Activated T-helper 1 cell treated with anti-CD3 and anti-CD28 coated beads, Interleukin-12 subunit alpha, Interleukin-12 subunit beta, Interleukin-2, Interleukin-4 antibody, amounts not matched to agents 30 ng/mL and 10 ng/mL and 1 ng/mL, durations not matched to agents 14 hours and 24 hours and 36 hours (primary cell): ENCODE measurements around the gene LCNL1. TPM values are rescaled to one million over a fixed set of nuclear protein-coding genes. Genes with fewer than 3 reads are reported as not detected.

Source experiments
- DNase-seq: peaks from one replicate; pipeline ENCODE4 v3.0.0; 2021; ENCODE audit warnings: low spot score
- H3K27ac Mint-ChIP-seq: one replicate; pipeline ENCODE4 v1.8.0; 2021; ENCODE audit warnings: mild to moderate bottlenecking, mixed read lengths
- H3K27me3 Mint-ChIP-seq: one replicate; pipeline ENCODE4 v1.8.0; 2022; ENCODE audit warnings: mild to moderate bottlenecking, moderate library complexity, mixed read lengths; ENCODE audit not compliant: insufficient read depth
- H3K36me3 Mint-ChIP-seq: one replicate; pipeline ENCODE4 v1.8.0; 2021; ENCODE audit warnings: low read depth, mixed read lengths
- H3K4me1 Mint-ChIP-seq: one replicate; pipeline ENCODE4 v1.8.0; 2021; ENCODE audit warnings: low read depth, mixed read lengths
- H3K4me3 Mint-ChIP-seq: one replicate; pipeline ENCODE4 v1.8.0; 2021; ENCODE audit warnings: mild to moderate bottlenecking, moderate library complexity, mixed read lengths
- H3K9me3 Mint-ChIP-seq: one replicate; pipeline ENCODE4 v1.8.0; 2021; ENCODE audit warnings: mixed read lengths
- intact Hi-C: fragments of 100-400 bp; cut with micrococcal nuclease; formaldehyde crosslinking; loops from one replicate; pipeline ENCODE4 v1.15.1; 2024
- total RNA-seq: library from RNA; stranded (reverse); gene quantifications from 2 replicates; pipeline ENCODE4 v1.2.3, GENCODE V29; 2022

The LCNL1 gene
- total RNA-seq, 1 donor from 2014 or later: not detected

GRCh38 chr9:136968333-136969127 is 14.3 kb upstream of the LCNL1 start:
- intact Hi-C loops: no loop called here
- H3K36me3 Mint-ChIP-seq: no peaks in the 10 kb centered on the region

DNA sequence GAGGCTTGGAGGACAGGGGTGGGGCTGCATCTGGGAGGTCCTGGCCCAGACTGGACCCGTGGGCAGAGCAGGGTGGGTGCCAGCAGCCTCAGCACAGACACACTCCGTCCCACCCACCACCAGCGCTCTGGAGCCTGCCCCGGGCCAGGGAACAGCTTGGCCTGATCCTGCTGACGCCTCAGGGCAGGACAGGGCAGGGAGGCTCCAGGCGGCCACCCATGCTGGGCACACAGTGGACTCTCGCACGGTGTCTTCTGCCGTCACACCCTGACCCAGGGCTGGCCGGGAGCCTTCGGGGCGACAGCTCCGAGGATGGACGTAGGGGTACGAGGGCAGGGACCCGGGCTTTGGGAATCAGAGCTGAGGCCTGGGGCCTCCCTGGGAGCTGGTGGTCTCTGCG is 13.6 kb upstream of the LCNL1 start:
- Mint-ChIP-seq H3K9me3 (no peaks in the 10 kb centered on the region), H3K27me3 (peaks cover 5% of the 10 kb centered on the region), H3K4me3 (no peak overlapping the region), H3K36me3 (no peaks in the 10 kb centered on the region), H3K4me1 (peaks cover 15% of the 10 kb centered on the region), H3K27ac (no peak overlapping the region)
- intact Hi-C loops: no loop called here
- DNase-seq: no peak

More at GRCh38 chr9:136968333-136969127, 14.3 kb upstream of the LCNL1 start:
- no peak overlapping the region for H3K27ac Mint-ChIP-seq
- no peak overlapping the region for H3K4me3 Mint-ChIP-seq
- no peaks in the 10 kb centered on the region for H3K9me3 Mint-ChIP-seq
- peaks cover 5% of the 10 kb centered on the region for H3K27me3 Mint-ChIP-seq
- DNase-seq: no peak
- H3K4me1 Mint-ChIP-seq: peaks cover 15% of the 10 kb centered on the region

DNA sequence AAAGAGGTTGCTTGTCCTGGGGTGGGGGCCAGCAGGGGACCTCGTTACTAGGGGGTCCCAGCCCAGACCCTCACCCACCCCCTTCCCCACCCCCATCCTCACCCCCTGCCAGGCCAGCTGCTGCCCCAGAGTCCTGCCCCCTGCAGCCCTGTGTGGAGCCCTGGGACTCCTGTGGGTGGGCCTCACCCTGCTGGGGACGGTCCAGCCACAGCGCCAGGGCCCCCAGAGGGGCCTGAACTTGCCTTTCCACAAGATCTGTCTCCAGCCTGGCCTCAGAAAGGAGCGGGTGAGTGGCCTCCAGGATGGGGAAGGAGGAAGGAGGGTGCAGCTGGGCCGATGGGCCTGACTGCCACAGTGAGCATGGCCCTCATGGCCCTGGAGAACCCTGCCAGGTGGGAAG is 13.0 kb upstream of the LCNL1 start:
- H3K4me1 Mint-ChIP-seq: peaks cover 12% of the 10 kb centered on the region
- DNase-seq: no peak
- intact Hi-C loops: no loop called here
- peaks cover 5% of the 10 kb centered on the region for H3K27me3 Mint-ChIP-seq
- H3K27ac Mint-ChIP-seq: no peak overlapping the region
- H3K9me3 Mint-ChIP-seq: no peaks in the 10 kb centered on the region
- no peaks in the 10 kb centered on the region for H3K36me3 Mint-ChIP-seq
- H3K4me3 Mint-ChIP-seq: no peak overlapping the region

DNA sequence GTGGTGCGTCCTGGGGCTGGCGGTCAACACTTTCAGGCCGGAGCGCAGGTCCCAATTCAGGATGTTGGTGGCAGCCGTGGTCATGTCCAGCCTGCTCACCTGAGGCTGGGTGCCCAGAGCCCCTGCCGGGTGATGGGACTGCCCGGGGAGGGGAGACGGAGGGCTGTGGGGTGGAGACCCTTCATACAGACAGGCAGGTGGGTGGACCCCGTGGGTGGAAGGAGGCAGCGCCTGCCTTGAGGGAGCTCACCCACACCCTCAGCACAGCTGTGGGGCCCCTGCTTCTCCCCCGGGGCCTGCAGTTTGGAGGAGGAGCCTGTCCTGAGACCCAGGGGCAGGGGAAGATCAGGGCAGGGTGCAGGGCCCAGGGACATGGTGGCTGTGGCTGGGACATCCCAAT is 12.4 kb upstream of the LCNL1 start:
- no peak overlapping the region for H3K4me3 Mint-ChIP-seq
- intact Hi-C loops: no loop called here
- no peaks in the 10 kb centered on the region for H3K36me3 Mint-ChIP-seq
- H3K27me3 Mint-ChIP-seq: peaks cover 10% of the 10 kb centered on the region
- H3K27ac Mint-ChIP-seq: no peak overlapping the region
- DNase-seq: no peak
- no peaks in the 10 kb centered on the region for H3K9me3 Mint-ChIP-seq
- H3K4me1 Mint-ChIP-seq: peaks cover 14% of the 10 kb centered on the region

DNA sequence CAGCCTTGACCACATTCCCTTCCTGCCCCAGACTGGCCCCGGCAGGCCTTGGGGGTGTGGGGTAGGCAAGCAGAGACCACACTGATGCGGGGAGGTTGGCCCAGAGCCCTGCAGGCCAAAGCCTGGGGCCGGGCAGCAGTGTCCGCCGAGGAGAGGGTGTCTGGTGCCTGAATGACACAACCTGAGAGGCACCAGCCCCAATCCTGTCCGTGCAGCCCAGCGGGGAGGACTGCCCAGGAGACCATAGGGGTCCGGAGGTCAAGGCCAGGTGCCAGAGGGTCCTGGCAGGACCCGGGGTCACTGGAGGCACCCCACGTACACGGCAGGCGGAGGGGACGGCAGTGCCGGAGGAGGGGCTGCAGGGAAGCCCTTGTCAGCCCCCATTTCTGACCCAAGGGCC is 11.0 kb upstream of the LCNL1 start:
- DNase-seq: no peak
- intact Hi-C loops: no loop called here
- no peak overlapping the region for H3K27ac Mint-ChIP-seq
- H3K4me3 Mint-ChIP-seq: no peak overlapping the region
- peaks cover 6% of the 10 kb centered on the region for H3K4me1 Mint-ChIP-seq
- no peaks in the 10 kb centered on the region for H3K9me3 Mint-ChIP-seq
- peaks cover 15% of the 10 kb centered on the region for H3K27me3 Mint-ChIP-seq
- H3K36me3 Mint-ChIP-seq: no peaks in the 10 kb centered on the region

GRCh38 chr9:136972335-136972734 is 10.5 kb upstream of the LCNL1 start:
- no peaks in the 10 kb centered on the region for H3K36me3 Mint-ChIP-seq
- H3K9me3 Mint-ChIP-seq: no peaks in the 10 kb centered on the region
- no peak overlapping the region for H3K27ac Mint-ChIP-seq
- peaks cover 6% of the 10 kb centered on the region for H3K4me1 Mint-ChIP-seq
- H3K27me3 Mint-ChIP-seq: peaks cover 10% of the 10 kb centered on the region
- DNase-seq: no peak
- intact Hi-C loops: no loop called here
- H3K4me3 Mint-ChIP-seq: no peak overlapping the region

DNA sequence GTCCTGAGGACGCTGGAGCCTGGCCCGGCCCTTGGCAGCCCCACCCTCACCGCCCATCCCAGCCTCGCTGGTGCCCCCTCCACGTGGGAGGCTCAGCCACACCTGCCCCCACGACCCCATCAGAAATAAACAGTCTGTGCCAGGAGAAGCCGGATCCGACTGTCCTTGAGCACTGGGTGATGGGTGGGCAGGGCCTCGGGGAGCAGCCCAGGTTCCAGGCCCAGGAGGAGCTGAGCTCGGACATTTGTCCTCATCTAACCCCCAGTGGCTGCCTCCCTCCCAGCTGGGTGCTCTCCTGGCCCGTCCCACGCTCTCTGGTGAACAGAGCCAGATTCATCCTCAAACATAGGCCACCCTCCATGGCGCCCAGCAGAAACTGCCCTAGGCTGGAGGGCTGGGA is 10.1 kb upstream of the LCNL1 start:
- Mint-ChIP-seq H3K27ac (no peak overlapping the region), H3K4me3 (no peak overlapping the region), H3K36me3 (no peaks in the 10 kb centered on the region), H3K4me1 (peaks cover 6% of the 10 kb centered on the region), H3K9me3 (no peaks in the 10 kb centered on the region), H3K27me3 (peaks cover 9% of the 10 kb centered on the region)
- intact Hi-C loops: no loop called here
- DNase-seq: no peak

DNA sequence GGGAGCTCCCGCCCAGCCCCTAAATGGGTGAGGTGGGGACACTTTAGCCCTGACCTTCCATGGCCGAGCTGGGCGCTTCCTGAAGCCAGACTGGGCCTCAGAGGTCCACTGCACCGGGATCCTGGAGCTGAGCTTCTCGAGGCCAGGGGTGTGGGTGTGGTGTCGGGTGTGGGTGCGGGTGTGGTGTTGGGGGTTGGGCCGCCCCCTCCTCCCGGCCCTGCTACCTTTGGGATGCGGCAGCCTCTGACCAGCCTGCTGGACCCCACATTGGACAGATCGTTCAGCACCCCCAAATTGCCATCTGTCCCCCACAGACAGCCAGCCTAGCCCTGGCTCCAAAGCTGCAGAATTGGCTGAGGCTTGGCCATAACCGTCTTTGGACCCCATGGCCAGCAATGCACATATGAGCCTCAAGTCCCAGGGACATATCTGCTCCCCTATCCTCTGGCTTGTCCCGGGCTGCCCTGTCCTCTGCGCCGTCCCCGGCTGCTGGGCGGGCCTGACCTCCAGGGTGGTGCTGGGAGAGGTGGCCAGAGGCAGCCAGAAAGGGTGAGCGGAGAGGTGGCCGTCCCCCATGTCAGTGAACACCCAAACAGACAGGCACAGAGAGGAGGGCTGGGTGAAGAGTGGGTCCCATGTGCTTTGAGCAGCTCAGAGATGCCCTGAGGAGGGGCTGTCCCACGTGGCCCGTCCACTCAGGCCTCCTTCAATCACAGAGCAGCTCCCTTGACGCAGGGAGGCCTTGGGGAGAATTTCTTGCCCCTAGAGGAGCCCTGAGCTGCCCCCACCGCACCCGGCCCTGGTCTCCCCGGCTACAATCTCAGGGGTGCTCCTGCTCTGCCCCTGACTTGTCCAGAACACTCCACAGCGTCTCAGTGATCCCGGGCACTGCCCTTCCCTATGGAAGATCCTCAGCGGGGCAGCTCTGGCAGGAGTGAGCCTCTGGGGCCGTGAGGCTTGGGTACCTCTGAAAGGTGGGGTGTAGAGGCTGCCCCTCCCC is 8.9 kb upstream of the LCNL1 start:
- no peak overlapping the region for H3K27ac Mint-ChIP-seq
- intact Hi-C loops: no loop called here
- no peaks in the 10 kb centered on the region for H3K36me3 Mint-ChIP-seq
- peaks cover 6% of the 10 kb centered on the region for H3K4me1 Mint-ChIP-seq
- peaks cover 9% of the 10 kb centered on the region for H3K27me3 Mint-ChIP-seq
- H3K4me3 Mint-ChIP-seq: no peak overlapping the region
- no peaks in the 10 kb centered on the region for H3K9me3 Mint-ChIP-seq
- no peak for DNase-seq

- Mint-ChIP-seq H3K27ac (no peak overlapping the region), H3K36me3 (no peaks in the 10 kb centered on the region)
These were observed 7.8 kb upstream of the LCNL1 start for GRCh38 chr9:136974817-136975535.

GRCh38 chr9:136975644-136976043 is 7.1 kb upstream of the LCNL1 start:
- no peak overlapping the region for H3K27ac Mint-ChIP-seq
- no peak overlapping the region for H3K4me3 Mint-ChIP-seq
- intact Hi-C loops: no loop called here
- peaks cover 9% of the 10 kb centered on the region for H3K27me3 Mint-ChIP-seq
- H3K4me1 Mint-ChIP-seq: peaks cover 6% of the 10 kb centered on the region
- no peaks in the 10 kb centered on the region for H3K36me3 Mint-ChIP-seq
- H3K9me3 Mint-ChIP-seq: no peaks in the 10 kb centered on the region
- no peak for DNase-seq

More at GRCh38 chr9:136974817-136975535, 7.8 kb upstream of the LCNL1 start:
- peaks cover 9% of the 10 kb centered on the region for H3K27me3 Mint-ChIP-seq
- intact Hi-C loops: no loop called here
- H3K9me3 Mint-ChIP-seq: no peaks in the 10 kb centered on the region
- H3K4me3 Mint-ChIP-seq: no peak overlapping the region
- H3K4me1 Mint-ChIP-seq: peaks cover 6% of the 10 kb centered on the region
- DNase-seq: no peak

DNA sequence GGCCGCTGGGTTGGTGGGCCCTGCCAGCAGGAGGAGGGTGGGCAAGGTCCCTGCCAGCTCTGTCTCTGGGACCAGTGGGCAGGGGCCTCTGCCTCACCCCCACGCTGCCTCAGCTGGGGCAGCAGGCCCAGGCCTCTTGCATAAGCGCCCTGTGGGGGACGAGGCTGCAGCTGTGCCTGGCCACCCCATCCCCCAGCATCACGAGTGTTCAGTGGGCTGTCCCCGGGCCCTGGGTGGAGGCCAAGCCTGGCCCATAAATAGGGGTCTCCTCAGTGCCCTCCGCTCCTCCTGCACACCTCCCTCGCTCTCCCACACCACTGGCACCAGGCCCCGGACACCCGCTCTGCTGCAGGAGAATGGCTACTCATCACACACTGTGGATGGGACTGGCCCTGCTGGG is 5.6 kb upstream of the LCNL1 start, which contains the start of gene PTGDS:
PTGDS (plus strand) TSS at position 282 of the 400 bp plus-strand sequence; CDS start at position 357, 75 bp downstream.
- intact Hi-C loops: no loop called here
- no peak within 1 kb of the TSS for H3K27ac Mint-ChIP-seq
- peaks cover 9% of the 10 kb centered on the region for H3K27me3 Mint-ChIP-seq
- no peak for DNase-seq
- H3K4me3 Mint-ChIP-seq: no peak within 1 kb of the TSS
- no peaks in the 10 kb centered on the region for H3K9me3 Mint-ChIP-seq
- H3K36me3 Mint-ChIP-seq: no peaks in the 10 kb centered on the region
- peaks cover 6% of the 10 kb centered on the region for H3K4me1 Mint-ChIP-seq

DNA sequence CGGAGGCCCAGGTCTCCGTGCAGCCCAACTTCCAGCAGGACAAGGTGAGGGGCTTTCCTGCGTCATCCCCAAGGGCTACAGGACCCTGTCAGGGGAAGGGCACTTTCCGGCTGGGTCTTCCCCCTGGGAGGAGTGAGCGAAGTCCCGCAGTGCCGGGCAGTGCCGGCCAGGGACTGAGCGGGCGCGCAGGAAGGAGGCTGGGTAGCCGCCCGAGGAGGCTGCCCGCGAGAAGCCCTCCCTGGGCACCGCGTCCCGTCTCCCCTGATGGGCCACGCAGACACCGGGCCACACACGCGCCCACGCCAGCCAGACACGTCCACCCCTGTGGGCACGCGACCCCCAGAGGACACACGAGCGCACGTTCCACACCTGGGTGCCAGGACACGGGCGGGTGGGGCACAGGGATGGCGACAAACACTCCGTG is 5.1 kb upstream of the LCNL1 start:
- H3K27me3 Mint-ChIP-seq: peaks cover 9% of the 10 kb centered on the region
- no peak overlapping the region for H3K4me3 Mint-ChIP-seq
- no peaks in the 10 kb centered on the region for H3K36me3 Mint-ChIP-seq

More for the DNA sequence above, 5.1 kb upstream of the LCNL1 start:
- intact Hi-C loops: loop anchor here (1.0 to 2.0 kb wide), 5 partner anchors 15 to 173 kb away; partner anchors contain the start of genes FBXW5 and PAXX
- Mint-ChIP-seq H3K9me3 (no peaks in the 10 kb centered on the region), H3K4me1 (peaks cover 6% of the 10 kb centered on the region), H3K27ac (no peak overlapping the region)
- no peak for DNase-seq
